IMR-90 (cell line): ENCODE measurements around the gene KRTAP9-3. TPM values are rescaled to one million over a fixed set of nuclear protein-coding genes. Genes with fewer than 3 reads are reported as not detected.
"Not testable (repeated sequence)": the region's sequence is repeated elsewhere in the genome, so short reads cannot be mapped to it uniquely, and the experiment has no call there.

ENCODE experiments used
- ATAC-seq: fragments of 200-7000 bp; cut with Tn5 transposase; 2 replicates; pipeline ENCODE4 v1.9.1; 2020; ENCODE audit warnings: low read depth, mild to moderate bottlenecking, moderate library complexity
- BruUV-seq: library from RNA; stranded (reverse); fragments of 400-500 nt; replicated peaks from 2 replicates; lab custom pipeline; 2021; lab: Mats Ljungman, UMichigan
- CTCF ChIA-PET: fragments of 300-600 bp; formaldehyde crosslinking; extraction: SDS; loops from one replicate; lab custom pipeline; 2021; ENCODE audit warnings: antibody characterized with exemption; lab: Yijun Ruan, JAX
- POLR2A ChIA-PET: fragments of 300-600 bp; sonication (Branson Sonifier 250); formaldehyde crosslinking; loops from one replicate; lab custom pipeline; 2022; ENCODE audit warnings: antibody characterized with exemption; ENCODE audit not compliant: unreplicated experiment; lab: Charles Lee
- DNase-seq: peaks from one replicate; pipeline ENCODE4 v3.0.0; 2013
- H2AFZ ChIP-seq: replicated peaks from 2 replicates; pipeline ENCODE3; 2013; ENCODE audit warnings: low read length, mild to moderate bottlenecking; ENCODE audit not compliant: poor library complexity
- H2AK5ac ChIP-seq: 2 replicates; pipeline ENCODE4 v1.6.1; 2013; ENCODE audit warnings: low read depth, low read length, inconsistent platforms
- H2AK9ac ChIP-seq: replicated peaks from 2 replicates; pipeline ENCODE3; 2013; ENCODE audit warnings: mild to moderate bottlenecking, low read depth, low read length, moderate library complexity; ENCODE audit not compliant: poor library complexity
- H2BK120ac ChIP-seq: 2 replicates; pipeline ENCODE4 v1.6.1; 2013; ENCODE audit warnings: low read depth, low read length, inconsistent platforms
- H2BK15ac ChIP-seq: 3 replicates; pipeline ENCODE4 v1.6.1; 2013; ENCODE audit warnings: low read depth, low read length, inconsistent platforms
- H2BK20ac ChIP-seq: 2 replicates; pipeline ENCODE4 v1.6.1; 2013; ENCODE audit warnings: low read depth, mild to moderate bottlenecking, inconsistent platforms, low read length, moderate library complexity
- H2BK5ac ChIP-seq: 2 replicates; pipeline ENCODE4 v1.6.1; 2013; ENCODE audit warnings: mild to moderate bottlenecking, low read depth, low read length, inconsistent platforms; ENCODE audit not compliant: poor library complexity, severe bottlenecking
- H3K14ac ChIP-seq: replicated peaks from 2 replicates; pipeline ENCODE4 v1.6.1; 2013; ENCODE audit warnings: low read depth, low read length, inconsistent platforms
- H3K18ac ChIP-seq: 2 replicates; pipeline ENCODE4 v1.6.1; 2013; ENCODE audit warnings: low read depth, low read length, control low read depth
- H3K23ac ChIP-seq: 2 replicates; pipeline ENCODE4 v1.6.1; 2013; ENCODE audit warnings: low read depth, low read length, inconsistent platforms
- H3K27ac ChIP-seq: 2 replicates; pipeline ENCODE4 v1.5.1; 2013; ENCODE audit warnings: mild to moderate bottlenecking, control low read depth, low read length; ENCODE audit not compliant: insufficient read depth
- H3K27me3 ChIP-seq: 2 replicates; pipeline ENCODE4 v1.6.1; 2013; ENCODE audit warnings: low read length; ENCODE audit not compliant: control insufficient read depth, insufficient read depth
- H3K36me3 ChIP-seq: 2 replicates; pipeline ENCODE4 v1.6.1; 2013; ENCODE audit warnings: low read length, mixed read lengths; ENCODE audit not compliant: control insufficient read depth, insufficient read depth
- H3K4ac ChIP-seq: 2 replicates; pipeline ENCODE4 v1.6.1; 2013; ENCODE audit warnings: low read depth, low read length, inconsistent platforms
- H3K4me1 ChIP-seq: 2 replicates; pipeline ENCODE4 v1.6.1; 2013; ENCODE audit warnings: low read length, mixed read lengths; ENCODE audit not compliant: control insufficient read depth, insufficient read depth
- H3K4me2 ChIP-seq: 2 replicates; pipeline ENCODE4 v1.6.1; 2013; ENCODE audit warnings: low read depth, mild to moderate bottlenecking, control low read depth, low read length, moderate library complexity
- H3K4me3 ChIP-seq: 2 replicates; pipeline ENCODE4 v1.5.1; 2013; ENCODE audit warnings: low read depth, mild to moderate bottlenecking, control low read depth, low read length, moderate library complexity; ENCODE audit not compliant: insufficient read depth
- H3K56ac ChIP-seq: 2 replicates; pipeline ENCODE4 v1.6.1; 2013; ENCODE audit warnings: low read length, inconsistent platforms; ENCODE audit not compliant: insufficient read depth; ENCODE audit errors: extremely low read depth
- H3K79me1 ChIP-seq, 2 experiments: 2 replicates each; pipeline ENCODE4 v1.6.1; 2013; ENCODE audit warnings: low read length in 2 of 2, inconsistent platforms in 1 of 2, low read depth in 1 of 2
- H3K9ac ChIP-seq: 2 replicates; pipeline ENCODE4 v1.6.1; 2013; ENCODE audit warnings: low read depth, low read length, control low read depth
- H3K9me1 ChIP-seq: 2 replicates; pipeline ENCODE4 v1.6.1; 2013; ENCODE audit warnings: low read length, inconsistent platforms; ENCODE audit not compliant: insufficient read depth
- H3K9me3 ChIP-seq: 2 replicates; pipeline ENCODE4 v1.6.1; 2013; ENCODE audit warnings: low read length; ENCODE audit not compliant: control insufficient read depth, insufficient read depth
- H4K20me1 ChIP-seq: 2 replicates; pipeline ENCODE4 v1.6.1; 2013; ENCODE audit warnings: low read length, inconsistent platforms; ENCODE audit not compliant: insufficient read depth
- H4K5ac ChIP-seq: 2 replicates; pipeline ENCODE4 v1.6.1; 2013; ENCODE audit warnings: mild to moderate bottlenecking, low read depth, low read length, control low read depth
- H4K8ac ChIP-seq, 2 experiments: 2 replicates each; pipeline ENCODE4 v1.6.1; 2013; ENCODE audit warnings: low read depth in 2 of 2, low read length in 2 of 2, control low read depth in 1 of 2, inconsistent platforms in 1 of 2
- H4K91ac ChIP-seq: 2 replicates; pipeline ENCODE4 v1.6.1; 2013; ENCODE audit warnings: low read depth, low read length, inconsistent platforms; ENCODE audit not compliant: insufficient read depth
- WGBS, 2 experiments: methylation state at CpG; one replicate each; pipeline versions ENCODE4 v1.1.5 to v1.1.7; 2013; ENCODE audit warnings: missing lambda C conversion rate in 2 of 2; ENCODE audit not compliant: insufficient read length in 1 of 2; ENCODE audit errors: extremely low coverage in 2 of 2; 5-methylcytosine and 5-hydroxymethylcytosine counted together
- dilution Hi-C: fragments of 300-500 bp; cut with HindIII; formaldehyde crosslinking; loops from one replicate; pipeline ENCODE4 v1.14.3; 2018; ENCODE audit warnings: low sequenced_read_pairs; ENCODE audit not compliant: unreplicated experiment
- in situ Hi-C: fragments of 300-500 bp; cut with MboI; formaldehyde crosslinking; loops from 3 replicates; pipeline ENCODE4 v1.14.3; 2019; ENCODE audit warnings: low sequenced_read_pairs, inconsistent platforms, mixed read lengths
- intact Hi-C: fragments of 100-400 bp; cut with micrococcal nuclease; formaldehyde crosslinking; loops from 2 replicates; pipeline ENCODE4 v1.10.0; 2022
- polyA plus RNA-seq, 3 experiments: library from polyadenylated mRNA; depleted of rRNA; stranded (reverse); fragments of >200 nt; gene quantifications; 2 replicates each; pipeline ENCODE4 v1.2.3, GENCODE V29; 2012; ENCODE audit warnings: low replicate concordance in 1 of 3
- total RNA-seq: library from RNA; depleted of rRNA; stranded (reverse); fragments of >200 nt; gene quantifications from 2 replicates; pipeline ENCODE4 v1.2.3, GENCODE V29; 2012

The KRTAP9-3 gene
- total and polyA plus RNA-seq, 2 of the 4 experiments (the other 2 are of a cell fraction), result not detected

- H4K8ac ChIP-seq, H3K27me3 ChIP-seq, H3K23ac ChIP-seq, H2AK5ac ChIP-seq, H3K14ac ChIP-seq, intact Hi-C loops, H3K4me1 ChIP-seq, dilution Hi-C loops, H2BK120ac ChIP-seq, BruUV-seq, POLR2A ChIA-PET, H2BK15ac ChIP-seq, H3K9me1 ChIP-seq, H3K36me3 ChIP-seq, H2AFZ ChIP-seq, H2BK20ac ChIP-seq, H3K79me1 ChIP-seq, H3K9ac ChIP-seq, ATAC-seq, H4K5ac ChIP-seq, H2BK5ac ChIP-seq, CTCF ChIA-PET, H4K91ac ChIP-seq, DNase-seq, H3K18ac ChIP-seq, H3K9me3 ChIP-seq, H3K4ac ChIP-seq, in situ Hi-C loops, H2AK9ac ChIP-seq, H3K27ac ChIP-seq, H3K4me3 ChIP-seq, H3K4me2 ChIP-seq, H4K20me1 ChIP-seq, H3K56ac ChIP-seq: not testable (repeated sequence)
- WGBS, 2 experiments, result 71% methylated on average over 3 of the region's 3 CpGs; no CpG with 5 or more reads in 1 of the 2 experiments
These were observed 43.5 kb downstream of the KRTAP9-3 start, which contains the start of gene KRTAP9-7 for GRCh38 chr17:41275648-41276190. Gene KRTAP9-7, plus strand, starts transcription at chr17:41275698. Its CDS starts 0 bp downstream, at chr17:41275698.
